Activated effector memory CD4-positive, alpha-beta T cell treated with Interleukin-2 at 50 U/mL for 16 hours (primary cell): ENCODE measurements around the gene POFUT2.
"Not testable (repeated sequence)": the region's sequence is repeated elsewhere in the genome, so short reads cannot be mapped to it uniquely, and the experiment has no call there.

Source experiments
- DNase-seq: peaks from one replicate; pipeline ENCODE4 v3.0.0-alpha.2; 2020

POFUT2 gene

DNA sequence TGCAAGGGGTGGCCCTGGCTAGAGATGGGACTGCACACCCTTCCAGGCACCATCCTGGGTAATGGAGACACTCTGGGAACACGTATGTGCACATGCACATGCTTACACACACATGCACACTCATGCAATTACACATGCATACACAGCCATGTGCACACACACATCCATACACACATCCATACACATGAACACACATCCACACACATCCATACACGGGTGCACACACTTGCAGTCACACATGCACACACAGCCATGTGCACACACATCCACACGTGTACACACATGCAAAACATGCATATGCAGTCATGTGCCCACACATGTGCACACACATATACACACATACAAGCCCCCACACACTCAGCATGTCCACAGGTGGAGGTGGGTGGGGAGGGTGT is 22.3 kb upstream of the POFUT2 start:
- DNase-seq: no peak

DNA sequence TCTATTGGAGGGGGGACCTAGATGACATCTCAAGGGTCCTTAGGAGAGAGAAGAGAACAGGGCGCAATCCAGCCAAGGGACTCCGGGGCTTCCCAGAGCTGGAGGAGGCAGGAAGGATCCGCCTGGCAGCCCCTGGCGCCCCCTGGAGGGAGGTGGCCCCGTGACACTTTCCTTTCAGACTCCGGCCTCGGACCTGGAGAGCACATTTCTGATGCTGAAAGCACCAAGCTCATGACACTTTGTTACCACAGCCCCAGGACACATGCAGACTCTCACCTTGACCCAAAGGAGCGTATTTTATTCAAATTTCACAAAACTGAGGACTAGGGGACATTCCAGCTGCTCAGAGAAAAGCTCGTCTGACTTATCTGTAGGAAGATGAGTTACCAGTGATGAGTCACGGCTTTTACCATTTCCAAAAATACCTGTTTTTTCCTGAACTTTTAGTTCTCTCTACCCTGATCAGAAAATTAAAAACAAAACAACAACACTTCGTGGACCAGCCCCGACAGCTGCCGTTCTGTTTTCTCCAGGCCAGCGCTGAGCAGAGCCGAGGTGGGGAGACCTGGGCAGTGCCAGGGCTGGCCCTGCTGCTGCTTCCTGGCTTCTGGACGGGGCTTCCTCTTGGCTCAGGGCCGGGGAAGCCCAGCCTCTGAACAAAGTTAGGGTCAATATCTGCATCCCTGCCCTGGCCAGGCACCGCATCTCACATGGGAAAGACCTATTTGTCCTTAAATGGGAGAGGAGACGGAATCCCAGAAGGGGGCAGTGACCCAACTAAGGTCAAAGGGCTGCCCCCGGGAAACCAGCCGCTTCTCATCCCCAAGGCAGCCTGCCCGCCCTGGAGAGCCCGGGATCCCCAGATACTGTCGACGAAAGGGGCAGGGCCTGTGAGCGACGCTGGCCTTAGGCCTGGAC is 21.6 kb upstream of the POFUT2 start:
- peak; percentile 25 for DNase-seq

DNA sequence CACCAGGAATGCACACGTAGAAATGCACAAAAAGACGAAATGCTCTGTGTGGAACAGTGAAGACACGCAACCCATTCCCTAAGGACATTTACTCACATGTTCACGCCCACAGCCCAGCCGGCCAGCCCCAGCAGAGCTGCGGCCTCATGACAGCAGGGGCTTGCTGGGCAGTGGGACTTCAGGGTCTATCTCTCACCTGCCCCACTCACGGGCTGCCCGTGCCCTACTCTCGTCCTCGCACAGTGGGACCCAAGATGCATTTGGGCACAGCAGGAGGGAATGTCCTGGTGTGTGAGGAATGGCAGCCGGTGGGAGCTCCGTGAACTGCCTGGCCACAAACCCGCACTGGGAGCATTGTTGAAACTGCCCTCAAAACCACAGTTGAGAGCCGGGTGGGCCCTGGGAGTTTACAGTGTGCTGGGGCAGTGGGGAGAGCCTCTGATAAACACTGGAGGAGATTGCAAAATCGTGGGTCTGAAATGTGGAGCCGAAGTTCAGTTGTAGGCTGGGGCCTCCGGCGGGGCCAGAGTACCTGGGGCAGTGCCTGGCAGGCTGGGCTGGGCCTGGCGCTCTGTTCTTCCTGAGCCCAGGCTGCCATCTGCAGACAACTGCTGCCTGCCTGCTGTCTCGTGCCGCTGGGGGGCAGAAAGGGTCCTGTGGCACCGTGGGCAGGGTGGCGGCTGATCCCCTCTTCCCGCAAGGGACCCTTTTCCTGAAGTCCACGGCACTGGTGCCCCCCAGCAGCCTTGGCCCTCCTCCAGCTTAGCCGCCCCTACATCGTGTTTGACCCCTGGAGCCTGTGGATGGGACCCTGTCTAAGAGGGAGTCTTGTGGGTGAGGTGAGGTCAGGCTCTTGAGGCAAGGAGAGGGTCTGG is 20.7 kb upstream of the POFUT2 start:
- no peak for DNase-seq

DNA sequence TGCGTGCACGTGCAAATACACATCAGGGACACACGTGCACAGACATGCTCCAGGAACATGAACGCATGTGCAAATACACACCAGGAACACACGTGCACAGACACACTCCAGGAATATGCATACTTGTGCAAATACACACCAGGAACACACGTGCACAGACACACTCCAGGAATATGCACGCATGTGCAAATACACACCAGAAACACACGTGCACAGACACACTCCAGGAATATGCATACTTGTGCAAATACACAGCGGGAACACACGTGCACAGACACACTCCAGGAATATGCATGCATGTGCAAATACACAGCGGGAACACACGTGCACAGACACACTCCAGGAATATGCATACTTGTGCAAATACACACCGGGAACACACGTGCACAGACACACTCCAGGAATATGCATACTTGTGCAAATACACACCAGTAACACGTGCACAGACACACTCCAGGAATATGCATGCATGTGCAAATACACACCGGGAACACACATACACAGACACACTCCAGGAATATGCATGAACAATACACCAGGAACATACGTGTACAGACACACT is 20.0 kb upstream of the POFUT2 start:
- not testable (repeated sequence) for DNase-seq

DNA sequence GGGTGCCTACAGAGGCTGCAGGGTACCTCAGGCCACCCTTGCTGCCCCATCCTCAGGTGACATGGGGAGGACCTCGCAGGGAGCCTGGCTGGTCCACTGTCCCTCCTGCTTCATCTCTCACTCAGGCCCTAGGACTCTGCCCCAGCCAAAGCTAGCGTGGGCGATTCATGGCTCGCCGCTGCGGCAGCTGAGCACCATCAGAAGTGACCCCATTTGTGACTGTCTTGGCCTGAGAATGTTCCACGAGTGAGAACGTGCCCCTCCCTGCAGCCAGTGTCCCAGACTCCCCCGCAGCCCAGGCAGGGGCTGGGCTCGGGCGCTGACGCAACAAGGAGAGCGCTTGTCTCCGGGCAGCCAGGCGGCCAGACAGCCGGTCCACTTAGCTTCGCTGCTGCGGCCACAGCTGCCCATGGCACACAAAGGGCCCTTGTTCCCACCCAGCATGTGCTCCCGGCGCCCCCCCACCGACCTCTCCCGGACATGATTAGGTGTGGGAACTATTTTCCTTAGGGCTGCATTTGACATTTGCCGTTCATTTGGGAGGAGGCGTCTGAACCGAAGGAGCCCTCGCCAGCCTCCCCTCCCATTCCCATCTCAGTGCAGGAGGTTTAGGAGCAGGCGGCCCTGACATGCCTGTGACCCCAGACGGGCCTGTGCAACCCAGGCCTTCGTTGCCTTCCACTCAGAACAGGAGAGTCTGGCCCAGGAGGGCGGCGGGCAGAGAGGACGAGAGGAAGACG is 19.3 kb upstream of the POFUT2 start:
- no peak for DNase-seq

DNA sequence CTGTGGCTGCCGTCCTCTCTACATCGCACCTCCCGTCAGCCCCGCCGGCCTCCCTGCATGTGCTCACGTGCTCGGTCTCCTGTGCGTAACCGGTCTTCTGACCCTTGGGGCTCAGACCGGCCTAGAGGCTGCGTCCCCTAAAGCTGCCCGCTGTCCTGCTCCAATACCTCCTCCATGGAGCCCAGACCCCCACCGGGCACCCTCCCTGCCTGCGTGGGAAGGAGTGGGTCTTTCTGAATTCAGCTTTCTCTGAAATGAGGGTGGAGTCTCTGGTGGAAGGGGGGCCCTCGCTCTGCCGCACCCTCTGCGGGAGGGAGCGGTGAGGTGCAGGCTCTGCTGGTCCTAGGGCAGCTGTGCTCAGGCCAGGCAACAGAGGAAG is 18.7 kb upstream of the POFUT2 start:
- DNase-seq: no peak

DNA sequence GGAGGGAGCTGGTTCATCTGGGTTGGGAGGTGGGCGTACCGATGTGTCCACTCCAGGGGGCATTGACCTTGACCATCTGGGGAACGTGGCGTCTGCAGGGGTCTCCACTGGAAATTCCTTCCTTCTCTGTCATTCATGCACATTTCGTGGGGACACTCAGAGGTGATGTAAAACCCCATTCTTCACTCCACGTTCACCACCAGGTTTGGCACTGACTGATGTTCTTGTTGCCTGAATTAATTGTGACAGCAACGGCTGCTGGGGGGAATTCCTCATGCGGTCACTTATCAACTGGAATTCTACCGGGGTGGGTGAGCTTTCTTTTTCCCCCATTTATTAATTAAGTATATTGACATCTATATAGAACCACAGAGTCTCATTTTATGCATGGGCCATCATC is 18.1 kb upstream of the POFUT2 start:
- DNase-seq: no peak

DNA sequence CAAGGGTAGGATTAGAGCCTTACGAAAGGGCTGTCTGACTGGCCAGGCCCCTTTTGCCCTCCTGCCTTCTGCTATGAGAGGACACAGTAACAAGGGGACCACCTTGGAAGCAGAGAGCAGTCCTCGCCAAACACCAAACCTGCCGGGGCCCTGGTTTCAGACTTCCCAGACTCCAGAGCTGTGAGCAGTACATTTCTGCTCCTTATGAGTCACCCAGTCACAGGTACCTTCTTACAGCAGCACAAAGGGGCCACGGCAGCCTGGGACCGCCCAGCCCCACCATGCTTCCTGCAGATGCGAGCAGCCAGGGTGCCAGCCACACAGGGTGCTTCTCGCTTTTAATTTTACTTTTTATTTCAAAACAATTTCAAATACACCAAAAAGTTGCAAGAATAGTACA is 17.2 kb upstream of the POFUT2 start:
- DNase-seq: peak; percentile 21

DNA sequence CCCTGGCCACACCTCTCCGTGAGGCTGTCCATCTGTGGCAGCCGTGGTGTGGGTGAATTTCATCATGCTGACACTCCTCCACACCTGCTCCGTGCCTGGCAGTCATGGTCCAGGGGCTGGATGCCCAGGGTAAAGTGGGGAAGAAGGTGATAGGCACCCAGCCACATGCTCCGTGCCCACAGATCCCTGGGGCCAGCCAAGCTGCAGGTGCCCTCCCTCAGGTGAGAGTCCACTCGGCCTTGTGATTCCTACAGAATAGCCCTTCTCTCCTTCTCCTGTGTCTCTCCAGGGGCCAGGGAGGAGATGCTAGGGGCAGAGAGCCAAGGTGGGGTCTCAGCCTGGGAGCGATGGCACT is 16.8 kb upstream of the POFUT2 start:
- no peak for DNase-seq

DNA sequence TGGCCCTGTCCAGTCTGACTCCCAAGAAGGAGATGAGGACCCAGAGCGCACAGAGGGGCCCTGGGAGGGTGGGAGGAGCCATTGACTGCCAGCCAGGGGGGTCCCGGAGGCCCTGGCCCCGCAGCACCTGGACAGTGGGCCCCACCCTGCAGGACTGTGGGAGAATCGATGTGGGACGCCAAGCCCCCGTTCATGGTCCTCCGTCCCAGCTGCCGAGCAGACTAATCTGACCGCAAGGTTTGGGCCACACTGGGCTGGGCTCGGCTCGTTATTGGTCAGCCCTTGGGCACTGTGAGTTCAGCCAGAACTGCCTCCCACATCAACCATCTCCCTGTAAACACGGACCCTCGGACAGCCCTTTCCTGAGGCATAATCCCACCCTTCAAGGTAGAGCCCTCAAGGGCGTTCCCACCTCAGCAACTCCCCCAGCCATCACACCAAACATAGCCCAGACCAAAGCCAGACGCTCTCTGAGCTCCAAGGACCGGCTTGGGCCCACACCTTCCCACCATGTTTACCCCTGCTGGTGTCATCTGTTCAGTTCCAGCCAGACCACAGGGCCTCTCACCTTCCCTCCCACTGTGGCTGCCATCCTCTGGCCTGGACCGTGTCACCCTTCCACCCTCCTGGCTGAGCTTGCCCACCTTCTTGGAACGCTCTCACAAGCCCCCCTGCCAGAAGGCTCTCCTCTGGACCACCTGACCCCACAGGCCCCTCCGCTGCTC is 16.2 kb upstream of the POFUT2 start:
- no peak for DNase-seq

DNA sequence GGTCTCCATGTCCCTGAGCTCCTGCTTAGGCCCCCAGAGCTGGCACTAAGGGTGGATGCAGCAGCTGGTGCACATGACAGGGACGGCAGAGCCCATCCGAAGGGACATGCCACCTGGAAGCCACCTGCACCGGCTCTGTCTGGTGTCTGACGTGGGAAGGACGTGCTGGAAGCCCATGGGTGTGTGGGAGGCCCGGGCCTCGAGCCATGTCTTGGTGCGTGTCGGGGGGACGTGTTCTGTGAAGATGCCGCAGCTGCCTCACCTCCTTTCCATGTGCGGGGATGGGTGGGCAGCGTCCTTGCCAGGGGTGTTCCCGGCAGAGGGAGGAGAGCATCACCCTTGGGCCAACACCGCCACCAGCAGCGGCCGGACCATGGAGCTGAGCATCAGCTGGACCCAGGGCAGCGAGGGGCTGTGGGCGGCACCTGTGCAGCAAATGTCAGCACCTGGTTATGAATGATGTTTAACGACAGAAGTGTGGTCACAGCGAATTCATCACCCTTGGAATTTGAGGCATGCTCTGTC is 15.5 kb upstream of the POFUT2 start:
- DNase-seq: no peak

DNA sequence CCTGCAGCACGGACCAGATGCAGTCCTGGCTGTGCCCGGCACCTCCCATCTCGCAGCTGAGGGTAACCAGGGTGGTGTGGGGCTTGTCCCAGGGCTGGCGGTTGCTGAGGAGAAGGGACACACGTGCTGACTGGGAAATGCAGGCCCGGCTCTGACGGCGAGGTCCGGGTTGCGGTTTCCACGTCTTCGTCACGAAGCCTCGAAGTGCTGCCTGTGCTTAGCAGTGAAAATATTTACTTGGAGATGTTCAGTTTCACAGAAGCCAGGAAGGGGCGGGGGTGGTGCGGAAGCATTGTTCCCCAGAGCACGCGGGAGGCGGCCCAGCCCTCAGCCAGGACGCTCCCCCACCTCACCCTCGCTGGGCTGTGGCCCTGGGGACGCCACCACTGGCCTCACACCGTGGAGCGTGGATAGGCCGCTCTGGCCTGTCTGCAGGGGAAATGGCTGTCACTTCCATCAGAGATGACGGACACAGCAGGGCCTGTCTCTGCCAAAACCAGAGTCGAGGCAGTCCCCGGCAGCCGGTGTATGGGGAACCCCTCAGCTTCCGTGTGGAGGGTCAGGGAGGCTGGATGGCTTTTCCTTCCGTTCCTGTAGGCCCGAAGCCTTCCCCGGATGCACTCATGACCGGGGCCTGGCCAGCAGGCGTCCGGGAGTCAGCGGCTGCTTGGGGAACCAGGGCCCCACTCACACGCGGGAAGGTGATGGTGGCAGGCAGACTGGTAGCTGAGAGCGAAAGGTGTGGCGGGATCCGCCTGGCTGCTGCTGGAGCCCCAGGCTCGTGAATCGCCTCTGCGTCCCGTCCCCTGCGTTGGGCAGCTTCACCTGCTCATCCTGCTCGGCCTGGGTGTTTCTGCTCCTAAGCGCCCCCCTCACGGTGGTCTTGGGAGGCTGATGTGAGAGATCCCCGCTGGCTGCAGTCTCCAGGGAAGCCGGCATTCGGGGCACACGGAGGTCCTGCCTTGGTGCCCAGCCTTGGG is 14.7 kb upstream of the POFUT2 start:
- peak; percentile 59 for DNase-seq

DNA sequence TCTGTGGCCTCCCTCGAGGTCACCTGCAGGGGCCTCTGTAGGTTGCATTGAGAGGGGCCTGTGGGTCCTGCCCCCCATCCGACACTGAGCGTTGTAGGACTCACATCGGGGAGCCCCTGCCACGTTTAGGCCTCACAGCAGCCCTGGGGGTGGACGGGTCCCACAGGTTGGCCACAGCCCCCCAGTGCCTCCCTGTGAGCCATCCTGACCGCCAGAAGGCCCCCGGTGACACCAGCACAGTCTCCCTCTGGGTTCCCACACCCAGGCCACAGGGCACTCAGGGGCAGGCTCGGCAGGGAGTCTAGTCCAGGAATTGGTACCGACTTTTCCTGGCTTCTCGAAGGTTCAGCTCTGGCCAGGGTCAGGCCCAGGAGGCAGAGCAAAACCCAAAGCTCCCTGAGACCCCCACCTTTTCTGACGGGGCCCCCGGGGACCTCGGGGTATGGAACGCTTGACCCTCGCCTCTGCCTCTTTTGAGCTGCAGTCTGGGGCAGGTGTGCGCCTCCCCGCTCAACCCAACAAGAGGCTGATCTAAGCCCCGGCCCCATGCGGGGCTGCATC is 13.9 kb upstream of the POFUT2 start:
- no peak for DNase-seq

DNA sequence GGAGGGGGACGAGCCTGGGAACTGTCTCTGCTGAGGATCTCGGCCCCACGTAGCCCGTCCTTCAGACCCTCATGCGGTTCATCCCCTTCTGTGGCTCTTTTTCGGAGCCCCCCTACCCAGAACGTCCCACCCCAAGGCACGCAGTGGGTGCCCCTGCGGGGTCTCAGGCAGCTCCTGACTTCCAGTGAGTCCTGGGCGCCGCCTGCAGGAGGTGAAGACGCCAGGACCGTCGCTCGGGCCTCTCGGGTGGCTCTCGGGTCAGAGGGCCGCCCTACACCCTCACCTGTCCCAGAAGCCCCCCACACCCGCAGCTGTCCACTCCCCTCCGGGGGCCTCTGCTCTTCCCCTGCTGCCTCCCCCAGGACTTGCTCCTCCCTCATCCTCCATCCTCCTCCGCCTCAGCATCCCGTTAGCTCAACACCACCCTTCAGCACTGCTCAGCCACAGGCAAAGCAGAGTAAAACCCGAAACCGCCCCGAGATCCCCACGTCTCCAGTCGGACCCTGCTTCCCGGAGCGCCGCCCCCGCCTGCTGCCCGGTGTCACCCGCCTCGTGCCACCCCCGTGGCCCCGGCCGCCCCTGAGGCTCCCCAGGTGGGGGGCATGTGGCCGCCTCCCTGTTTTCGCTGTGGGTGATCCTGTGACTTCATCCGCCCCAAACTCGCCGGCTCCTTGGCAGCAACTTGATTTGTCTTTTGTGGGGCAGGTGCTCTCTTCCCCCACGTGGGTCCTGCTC is 13.3 kb upstream of the POFUT2 start:
- no peak for DNase-seq

DNA sequence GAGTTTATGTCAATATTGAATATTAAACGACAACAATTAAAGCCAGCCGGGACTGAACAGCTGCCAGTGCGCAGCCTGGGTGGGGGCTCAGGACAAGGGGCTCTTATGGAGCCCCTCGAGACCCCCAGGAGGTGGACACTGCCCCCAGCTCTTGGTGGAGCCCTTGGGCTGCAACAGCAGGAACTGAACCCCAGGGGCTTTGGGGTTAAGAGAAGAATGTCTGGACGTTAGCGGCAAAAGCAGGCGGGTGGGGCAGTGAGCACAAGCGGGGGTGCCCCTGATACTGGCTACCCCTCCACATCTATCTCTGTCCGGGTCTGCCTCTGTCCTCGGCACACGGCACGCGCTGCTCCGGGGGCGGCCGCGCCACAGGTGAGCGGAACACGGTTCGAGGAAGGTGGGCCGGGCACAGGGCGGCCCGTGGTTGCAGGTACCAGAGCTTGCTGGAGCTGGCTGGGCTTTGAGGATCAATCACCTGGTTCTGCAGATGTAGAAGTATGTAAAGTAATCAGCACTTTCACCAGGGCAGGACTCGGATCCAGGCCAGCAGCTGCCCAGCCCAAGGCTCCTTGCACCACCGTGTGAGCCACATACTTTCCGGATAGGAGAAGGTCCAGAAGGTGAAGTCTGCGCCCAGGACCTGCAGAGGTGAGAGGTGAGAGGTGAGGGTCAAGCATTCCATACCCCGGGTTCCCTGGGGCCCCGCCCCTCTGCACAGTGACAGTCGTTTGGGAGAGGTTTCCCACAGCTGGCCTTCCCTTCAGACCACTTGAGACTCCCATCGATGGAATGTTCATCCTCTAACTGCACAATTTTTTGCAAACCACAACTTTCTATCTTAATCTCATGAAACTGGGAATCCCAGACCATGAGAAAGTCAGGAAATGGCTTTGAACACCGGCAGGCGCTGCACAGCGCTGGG is 12.4 kb upstream of the POFUT2 start:
- DNase-seq: no peak

DNA sequence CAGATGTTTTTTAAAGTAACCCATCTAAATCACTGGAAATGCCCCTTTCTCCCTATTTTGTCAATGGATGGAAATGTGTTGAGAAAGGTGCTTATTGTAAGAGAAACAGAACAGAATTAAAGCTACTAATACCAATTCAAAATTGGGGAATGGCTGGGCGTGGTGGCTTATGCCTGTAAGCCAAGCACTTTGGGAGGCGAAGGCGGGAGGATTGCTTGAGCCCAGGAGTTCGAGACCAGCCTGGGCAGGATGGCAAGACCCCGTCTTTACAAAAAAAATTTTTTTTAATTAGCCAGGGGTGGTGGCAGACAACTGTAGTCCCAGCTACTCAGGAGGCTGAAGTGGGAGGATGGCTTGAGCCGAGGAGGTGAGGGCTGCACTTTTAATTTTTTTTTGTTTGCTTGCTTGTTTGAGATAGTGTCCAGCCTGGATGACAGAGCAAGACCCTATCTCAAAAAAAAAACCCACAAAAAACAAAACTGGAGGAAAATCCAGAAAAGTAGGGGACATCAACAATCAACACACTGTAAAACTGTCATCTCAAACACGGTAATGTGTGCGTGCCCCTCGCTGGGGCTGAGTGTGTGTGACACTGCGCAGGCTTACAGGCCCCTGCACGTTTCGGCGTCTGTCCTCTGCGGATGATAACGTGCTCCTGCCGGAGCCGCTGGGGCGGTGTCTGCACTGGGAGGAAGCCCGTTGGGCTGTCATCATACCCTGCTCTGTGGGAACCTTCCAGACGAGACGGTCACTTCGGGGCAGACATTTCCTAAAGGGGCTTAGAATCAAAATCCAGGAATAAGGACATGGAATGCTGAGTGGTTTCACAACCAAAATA is 11.6 kb upstream of the POFUT2 start:
- no peak for DNase-seq

DNA sequence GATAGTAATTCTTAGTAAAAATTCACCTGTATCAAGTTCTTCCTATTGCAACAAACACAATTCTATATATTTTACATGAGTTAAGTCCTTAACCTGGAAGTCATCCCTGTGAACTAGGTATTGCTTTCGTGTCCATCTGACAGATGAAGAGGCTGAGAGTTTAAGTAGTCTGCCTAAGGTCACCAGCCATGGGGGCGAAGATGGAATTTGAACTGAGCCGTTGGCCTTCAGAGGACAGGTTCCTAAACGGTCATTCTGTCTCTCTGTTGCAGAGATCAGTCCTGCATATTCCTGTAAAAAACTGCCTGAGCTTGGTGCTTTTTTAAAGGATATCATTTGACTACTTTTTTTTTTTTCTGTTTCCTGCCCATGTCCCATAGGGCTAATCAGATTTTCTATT is 10.2 kb upstream of the POFUT2 start:
- no peak for DNase-seq

DNA sequence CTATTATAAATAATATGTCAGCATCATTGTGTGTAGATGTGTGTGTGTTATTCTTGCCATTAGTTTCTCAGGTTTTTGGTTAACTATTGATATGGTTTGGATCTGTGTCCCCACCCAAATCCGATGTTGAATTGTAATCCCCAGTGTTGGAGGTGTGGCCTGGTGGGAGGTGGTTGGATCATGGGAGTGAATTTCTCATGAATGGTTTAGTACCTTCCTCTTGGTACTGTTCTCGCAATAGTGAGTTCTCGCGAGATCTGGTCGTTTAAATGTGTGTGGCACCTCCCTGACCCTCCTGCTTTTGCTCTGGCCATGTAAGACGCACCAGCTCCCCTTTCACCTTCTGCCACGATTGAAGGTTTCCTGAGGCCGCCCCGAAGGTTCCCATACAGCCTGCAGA is 9.6 kb upstream of the POFUT2 start:
- no peak for DNase-seq
